Ishikawa (cell line): Measurements from ENCODE around the gene SH3BGRL.

ENCODE experiments used
- EP300 ChIP-seq: IDR thresholded peaks from 2 replicates; pipeline ENCODE4 v1.6.1; 2012; ENCODE audit warnings: borderline replicate concordance
- RAD21 ChIP-seq: IDR thresholded peaks from 2 replicates; pipeline ENCODE4 v1.6.1; 2012; ENCODE audit warnings: low read depth

DNA sequence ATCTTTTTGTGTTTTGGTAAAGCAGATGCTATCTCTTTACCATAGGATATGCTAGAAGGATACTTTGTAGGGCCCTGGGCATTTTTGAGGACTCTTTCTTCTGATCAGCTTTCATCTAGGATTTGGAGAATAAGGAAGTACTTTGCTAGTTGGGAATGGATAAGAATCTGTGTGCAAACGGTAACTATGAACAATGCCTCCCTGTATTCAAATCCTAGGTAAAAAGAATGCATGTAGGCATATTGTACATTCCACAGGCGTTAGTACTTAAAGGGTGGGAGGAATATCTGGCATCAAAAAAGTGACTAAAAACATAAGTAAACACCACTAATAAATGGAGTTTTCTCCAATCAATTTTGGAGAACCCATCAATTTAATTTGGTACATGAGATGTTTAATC is 59.7 kb downstream of the SH3BGRL start:
- TF ChIP-seq EP300 = no peak
- no peak for TF ChIP-seq RAD21
